ENCODE measurements around the gene CRACR2A.

CRACR2A gene

GRCh38 chr12:3684449-3685051 lies 68.4 kb downstream of the CRACR2A start:
- no peak for TF ChIP-seq CTCF (IDR thresholded peaks at IDR 0.05; ENCODE audit: insufficient read depth, missing control alignments)
- FAIRE-seq (no peak), DNase-seq (ENCODE audit: insufficient read length, low spot score) (no peak)

GRCh38 chr12:3683670-3684069 lies 69.2 kb downstream of the CRACR2A start:
- DNase-seq (ENCODE audit: insufficient read length, low spot score) (no peak), FAIRE-seq (no peak)
- no peak for TF ChIP-seq CTCF (IDR thresholded peaks at IDR 0.05; ENCODE audit: insufficient read depth, missing control alignments)

GRCh38 chr12:3681595-3682061 lies 71.3 kb downstream of the CRACR2A start:
- DNase-seq (ENCODE audit: insufficient read length, low spot score): no peak
- TF ChIP-seq CTCF (IDR thresholded peaks at IDR 0.05; ENCODE audit: insufficient read depth, missing control alignments): no peak
- no peak for FAIRE-seq

- peak; percentile 18 for TF ChIP-seq CTCF (IDR thresholded peaks at IDR 0.05; ENCODE audit: insufficient read depth, missing control alignments)
- no peak for FAIRE-seq
- no peak for DNase-seq (ENCODE audit: insufficient read length, low spot score)
Measured at GRCh38 chr12:3680919-3681594, 71.9 kb downstream of the CRACR2A start.

- FAIRE-seq (no peak), DNase-seq (ENCODE audit: insufficient read length, low spot score) (no peak)
- TF ChIP-seq CTCF (IDR thresholded peaks at IDR 0.05; ENCODE audit: insufficient read depth, missing control alignments): no peak
Measured at GRCh38 chr12:3679831-3680230, 73.1 kb downstream of the CRACR2A start.

GRCh38 chr12:3677609-3678008 lies 75.3 kb downstream of the CRACR2A start:
- TF ChIP-seq CTCF (IDR thresholded peaks at IDR 0.05; ENCODE audit: insufficient read depth, missing control alignments): no peak
- no peak for FAIRE-seq
- no peak for DNase-seq (ENCODE audit: insufficient read length, low spot score)

Measured in D721Med (cell line).